MM.1S (cell line): Measurements from ENCODE around the gene PTPRG.

Experiments used
- CTCF ChIP-seq: fragments of 300-600 bp; sonication (generic); IDR thresholded peaks from 2 replicates; pipeline ENCODE4 v1.5.1; 2016; ENCODE audit warnings: antibody characterized with exemption, low read length, mixed read lengths
- EZH2 ChIP-seq: fragments of 300-600 bp; sonication (generic); optimal IDR thresholded peaks from 2 replicates; pipeline ENCODE3; 2017; ENCODE audit warnings: low read depth, mild to moderate bottlenecking, antibody characterized with exemption, low read length, mixed read lengths
- EZH2phosphoT487 ChIP-seq: fragments of 300-600 bp; sonication (generic); IDR thresholded peaks from 2 replicates; pipeline ENCODE4 v1.6.1; 2018; ENCODE audit warnings: antibody characterized with exemption, low read length

- no peak for TF ChIP-seq CTCF
- TF ChIP-seq EZH2, result no peak
- no peak for TF ChIP-seq EZH2phosphoT487
Measured at GRCh38 chr3:61907210-61907795, 345.9 kb downstream of the PTPRG start.
